H1 (cell line): ENCODE data around the gene ABHD14A.

Source experiments
- CEBPB ChIP-seq: IDR thresholded peaks from 2 replicates; pipeline ENCODE4 v1.6.1; 2012; ENCODE audit warnings: low read depth, low read length
- CTCF ChIP-seq, 3 experiments: IDR thresholded peaks; 1 replicate in 2 of 3; 2 replicates in 1 of 3; pipeline versions ENCODE4 v1.5.1 to v1.6.1; 2011; ENCODE audit warnings: low read length in 3 of 3, mild to moderate bottlenecking in 3 of 3, inconsistent platforms in 2 of 3, low read depth in 1 of 3, moderate library complexity in 1 of 3; ENCODE audit not compliant: insufficient read depth in 1 of 3; ENCODE audit errors: control extremely low read depth in 1 of 3
- EP300 ChIP-seq, 2 experiments: IDR thresholded peaks; 1 replicate in 1 of 2; 2 replicates in 1 of 2; pipeline ENCODE4 v1.6.1; 2011 to 2012; ENCODE audit warnings: low read depth in 2 of 2, low read length in 2 of 2, mild to moderate bottlenecking in 2 of 2, borderline replicate concordance in 1 of 2, inconsistent platforms in 1 of 2, moderate library complexity in 1 of 2
- HDAC2 ChIP-seq, 2 experiments: fragments of 300-600 bp in 1 of 2; sonication (generic) in 1 of 2; IDR thresholded peaks; 2 replicates each; pipeline ENCODE4 v1.6.1; 2011 to 2012; ENCODE audit warnings: low read depth in 2 of 2, low read length in 2 of 2, mild to moderate bottlenecking in 2 of 2, moderate library complexity in 2 of 2, borderline replicate concordance in 1 of 2, inconsistent platforms in 1 of 2
- JUND ChIP-seq: IDR thresholded peaks from 2 replicates; pipeline ENCODE4 v1.6.1; 2011; ENCODE audit warnings: mild to moderate bottlenecking, improper control_type of control experiment, low read length
- KDM1A ChIP-seq: fragments of 200-600, 300-600 bp; sonication (generic); IDR thresholded peaks from 2 replicates; pipeline ENCODE4 v1.7.1; 2016; ENCODE audit warnings: mild to moderate bottlenecking, low read length, borderline replicate concordance
- NRF1 ChIP-seq: IDR thresholded peaks from 2 replicates; pipeline ENCODE4 v1.6.1; 2011; ENCODE audit warnings: mild to moderate bottlenecking, low read depth, low read length, improper control_type of control experiment
- POLR2A ChIP-seq, 2 experiments: IDR thresholded peaks; 1 replicate in 1 of 2; 2 replicates in 1 of 2; pipeline ENCODE4 v1.6.1; 2011; ENCODE audit warnings: low read depth in 2 of 2, low read length in 2 of 2, mild to moderate bottlenecking in 2 of 2; ENCODE audit errors: control extremely low read depth in 1 of 2
- SRF ChIP-seq: IDR thresholded peaks from 2 replicates; pipeline ENCODE4 v1.6.1; 2011; ENCODE audit warnings: mild to moderate bottlenecking, low read depth, low read length, moderate library complexity
- TAF1 ChIP-seq: IDR thresholded peaks from 2 replicates; pipeline ENCODE4 v1.6.1; 2011; ENCODE audit warnings: mild to moderate bottlenecking, low read depth, low read length
- YY1 ChIP-seq: IDR thresholded peaks from 2 replicates; pipeline ENCODE4 v1.6.1; 2011; ENCODE audit warnings: low read depth, mild to moderate bottlenecking, low read length
- TF ChIP-seq, protein P1 (sequence below): IDR thresholded peaks from 2 replicates; pipeline ENCODE4 v1.6.1; 2012; ENCODE audit warnings: inconsistent platforms

DNA sequence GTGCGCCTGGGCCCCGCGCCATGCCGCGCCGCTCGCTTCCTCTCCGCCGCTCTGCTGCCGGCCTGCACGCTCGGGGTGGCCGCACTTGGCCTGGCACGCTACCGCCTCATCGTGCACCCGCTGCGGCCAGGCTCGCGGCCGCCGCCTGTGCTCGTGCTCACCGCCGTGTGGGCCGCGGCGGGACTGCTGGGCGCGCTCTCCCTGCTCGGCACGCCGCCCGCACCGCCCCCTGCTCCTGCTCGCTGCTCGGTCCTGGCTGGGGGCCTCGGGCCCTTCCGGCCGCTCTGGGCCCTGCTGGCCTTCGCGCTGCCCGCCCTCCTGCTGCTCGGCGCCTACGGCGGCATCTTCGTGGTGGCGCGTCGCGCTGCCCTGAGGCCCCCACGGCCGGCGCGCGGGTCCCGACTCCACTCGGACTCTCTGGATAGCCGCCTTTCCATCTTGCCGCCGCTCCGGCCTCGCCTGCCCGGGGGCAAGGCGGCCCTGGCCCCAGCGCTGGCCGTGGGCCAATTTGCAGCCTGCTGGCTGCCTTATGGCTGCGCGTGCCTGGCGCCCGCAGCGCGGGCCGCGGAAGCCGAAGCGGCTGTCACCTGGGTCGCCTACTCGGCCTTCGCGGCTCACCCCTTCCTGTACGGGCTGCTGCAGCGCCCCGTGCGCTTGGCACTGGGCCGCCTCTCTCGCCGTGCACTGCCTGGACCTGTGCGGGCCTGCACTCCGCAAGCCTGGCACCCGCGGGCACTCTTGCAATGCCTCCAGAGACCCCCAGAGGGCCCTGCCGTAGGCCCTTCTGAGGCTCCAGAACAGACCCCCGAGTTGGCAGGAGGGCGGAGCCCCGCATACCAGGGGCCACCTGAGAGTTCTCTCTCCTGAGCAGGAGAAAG is 18.7 kb upstream of the ABHD14A start:
- no peak for TF ChIP-seq YY1
- TF ChIP-seq CTCF (IDR thresholded peaks at IDR 0.05; ENCODE audit: control extremely low read depth in 1 of 3, insufficient read depth in 1 of 3, low read depth in 1 of 3, low read length in 3 of 3): peak in 2 of 3 experiments; percentile 63 to 81; a peak in 3 of 4 replicates
- 0 out of 3 replicates have a peak, but pooled peaks of 1 of the 2 experiments have one; percentile 18 for TF ChIP-seq EP300 (IDR thresholded peaks at IDR 0.05; ENCODE audit: borderline replicate concordance in 1 of 2, low read depth in 2 of 2, low read length in 2 of 2)
- TF ChIP-seq TAF1: 0 out of 2 replicates have a peak, but pooled peaks have one; percentile 34
- 0 out of 2 replicates have a peak, but pooled peaks have one; percentile 8 for TF ChIP-seq KDM1A
- TF ChIP-seq, protein P1, sequence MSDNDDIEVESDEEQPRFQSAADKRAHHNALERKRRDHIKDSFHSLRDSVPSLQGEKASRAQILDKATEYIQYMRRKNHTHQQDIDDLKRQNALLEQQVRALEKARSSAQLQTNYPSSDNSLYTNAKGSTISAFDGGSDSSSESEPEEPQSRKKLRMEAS: peak; percentile 95
- no peak for TF ChIP-seq SRF
- peak in 1 of 2 experiments; percentile 6; a peak in 1 of 3 replicates for TF ChIP-seq POLR2A (IDR thresholded peaks at IDR 0.05; ENCODE audit: control extremely low read depth in 1 of 2, low read depth in 2 of 2, low read length in 2 of 2)
- TF ChIP-seq HDAC2 (IDR thresholded peaks at IDR 0.05; ENCODE audit: borderline replicate concordance in 1 of 2, low read depth in 2 of 2, low read length in 2 of 2): 0 out of 4 replicates have a peak, but pooled peaks of 1 of the 2 experiments have one; percentile 37
- TF ChIP-seq NRF1: no peak
- no peak for TF ChIP-seq CEBPB
- TF ChIP-seq JUND: no peak
